ENCODE data around the gene EZR. TPM values are rescaled to one million over a fixed set of nuclear protein-coding genes. Genes with fewer than 3 reads are reported as not detected.

The EZR gene
- total and polyA plus RNA-seq, 2 donors (not counting 1 experiment from before 2014, with no cell fraction given) = 227 to 945 TPM

DNA sequence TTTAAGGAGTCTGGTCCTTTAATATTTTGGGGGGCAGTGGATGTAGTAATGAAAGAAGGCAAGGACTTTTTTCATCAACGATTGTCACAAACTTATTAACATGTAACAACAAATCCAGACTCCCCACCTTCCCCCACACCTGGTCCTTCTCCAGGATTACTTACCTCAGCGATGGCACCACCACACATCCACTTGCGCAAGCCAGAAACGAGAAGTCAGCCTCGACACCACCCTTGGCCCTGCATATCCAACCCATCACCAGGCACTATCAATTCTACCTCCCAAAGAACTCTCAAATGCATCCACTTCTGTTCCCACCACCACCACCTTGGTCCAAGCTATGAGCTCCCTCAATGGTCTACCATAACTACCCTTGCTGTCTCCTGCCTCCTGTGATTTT is 6.6 kb downstream of the EZR start:
- ChIA-PET POLR2A (interaction anchor here (0.7 to 5.2 kb wide), 5 partner anchors 9 to 115 kb away, joined by 3 to 77 read pairs (median 8); no protein-coding TSS in a partner anchor), CTCF (interaction anchor here (1.5 to 5.2 kb wide), 7 partner anchors 19 to 159 kb away, joined by 5 to 27 read pairs (median 12); no protein-coding TSS in a partner anchor)
- Histone ChIP-seq H3K4me2 (replicated peaks; ENCODE audit: low read depth, low read length, poor library complexity, severe bottlenecking) (peak overlapping the region; percentile 95), H3K4me1 (ENCODE audit: control insufficient read depth in 2 of 2, insufficient read depth in 2 of 2, low read length in 2 of 2) (peaks cover 92 to 96% of the 10 kb centered on the region in 2 donors), H2AFZ (ENCODE audit: insufficient read depth, low read depth, low read length, poor library complexity, severe bottlenecking) (no peak overlapping the region), H3K79me2 (ENCODE audit: control insufficient read depth, insufficient read depth, low read length) (peaks cover 100% of the 10 kb centered on the region), H3K4me3 (ENCODE audit: control extremely low read depth in 1 of 5, extremely low read depth in 1 of 5, insufficient read depth in 1 of 5, low read depth in 2 of 5, low read length in 4 of 5) (peak overlapping the region in 2 of 5 experiments; percentile 69 to 100), H3K9me3 (ENCODE audit: control extremely low read depth in 1 of 3, control insufficient read depth in 2 of 3, insufficient read depth in 1 of 3, low read length in 2 of 3) (peaks cover 0 to 3% (median 0%) of the 10 kb centered on the region in 3 donors), H3K36me3 (replicated peaks in 1 of 2; ENCODE audit: control extremely low read depth in 1 of 2, control insufficient read depth in 1 of 2, extremely low read depth in 1 of 2, insufficient read depth in 2 of 2, low read length in 1 of 2) (peaks cover 4 to 93% of the 10 kb centered on the region in 2 experiments), H3K27me3 (replicated peaks in 1 of 4; ENCODE audit: control extremely low read depth in 1 of 4, control insufficient read depth in 3 of 4, insufficient read depth in 4 of 4, low read length in 3 of 4) (no peaks in the 10 kb centered on the region), H3K27ac (ENCODE audit: low read length in 2 of 2) (peak overlapping the region; percentile 96 to 99), H3K9ac (ENCODE audit: low read length) (peak overlapping the region; percentile 94), H4K20me1 (ENCODE audit: control insufficient read depth, insufficient read depth, low read length, poor library complexity, severe bottlenecking) (peaks cover 79% of the 10 kb centered on the region)
- no peak for TF ChIP-seq EZH2 (IDR thresholded peaks at IDR 0.05; ENCODE audit: borderline replicate concordance, insufficient read depth, low read depth, low read length, poor library complexity, severe bottlenecking)
- TF ChIP-seq, protein P1, sequence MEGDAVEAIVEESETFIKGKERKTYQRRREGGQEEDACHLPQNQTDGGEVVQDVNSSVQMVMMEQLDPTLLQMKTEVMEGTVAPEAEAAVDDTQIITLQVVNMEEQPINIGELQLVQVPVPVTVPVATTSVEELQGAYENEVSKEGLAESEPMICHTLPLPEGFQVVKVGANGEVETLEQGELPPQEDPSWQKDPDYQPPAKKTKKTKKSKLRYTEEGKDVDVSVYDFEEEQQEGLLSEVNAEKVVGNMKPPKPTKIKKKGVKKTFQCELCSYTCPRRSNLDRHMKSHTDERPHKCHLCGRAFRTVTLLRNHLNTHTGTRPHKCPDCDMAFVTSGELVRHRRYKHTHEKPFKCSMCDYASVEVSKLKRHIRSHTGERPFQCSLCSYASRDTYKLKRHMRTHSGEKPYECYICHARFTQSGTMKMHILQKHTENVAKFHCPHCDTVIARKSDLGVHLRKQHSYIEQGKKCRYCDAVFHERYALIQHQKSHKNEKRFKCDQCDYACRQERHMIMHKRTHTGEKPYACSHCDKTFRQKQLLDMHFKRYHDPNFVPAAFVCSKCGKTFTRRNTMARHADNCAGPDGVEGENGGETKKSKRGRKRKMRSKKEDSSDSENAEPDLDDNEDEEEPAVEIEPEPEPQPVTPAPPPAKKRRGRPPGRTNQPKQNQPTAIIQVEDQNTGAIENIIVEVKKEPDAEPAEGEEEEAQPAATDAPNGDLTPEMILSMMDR (IDR thresholded peaks at IDR 0.05) = no peak
- DNase-seq = no peak
- Mint-ChIP-seq H3K4me1 (peaks cover 83% of the 10 kb centered on the region), H3K9me3 (ENCODE audit: insufficient read depth) (no peaks in the 10 kb centered on the region), H3K27me3 (no peaks in the 10 kb centered on the region), H3K4me3 (peak overlapping the region; percentile 88), H3K27ac (peak overlapping the region; percentile 73)
- no peak for ATAC-seq (ENCODE audit: low read depth)
- intact Hi-C loops (cut with micrococcal nuclease) = no loop called here
- 88% methylated on average over 4 of the region's 5 CpGs for WGBS (ENCODE audit: insufficient coverage)
